ENCODE results near the gene ARFIP1. TPM values are rescaled to one million over a fixed set of nuclear protein-coding genes. Genes with fewer than 3 reads are reported as not detected.

ARFIP1 gene
- total and polyA plus RNA-seq, 2 of the 8 experiments (the other 6 are each of a cell fraction or from before 2014, with no cell fraction given), result 13.5 to 38.0 TPM

DNA sequence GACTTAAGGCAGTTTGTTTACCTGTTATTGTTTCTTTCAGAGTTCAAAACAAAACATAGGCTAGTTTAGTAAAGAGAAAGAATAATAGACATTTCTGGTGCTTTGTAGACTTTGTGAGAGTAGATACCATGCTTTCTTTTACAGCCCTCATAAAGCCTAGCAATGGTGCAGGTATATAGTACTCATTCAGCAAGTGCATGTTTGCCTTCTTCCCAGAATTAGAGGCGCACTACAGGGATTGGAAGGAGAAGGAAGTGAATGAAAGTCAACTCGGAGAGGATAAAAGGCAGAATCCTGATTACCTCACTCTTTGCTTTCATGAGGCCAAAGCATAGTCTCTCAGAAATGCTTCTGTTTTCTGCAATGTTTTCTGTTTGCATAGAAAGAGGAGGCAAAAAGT, 113.2 kb downstream of the ARFIP1 start (continued):
- TF ChIP-seq, protein P1, sequence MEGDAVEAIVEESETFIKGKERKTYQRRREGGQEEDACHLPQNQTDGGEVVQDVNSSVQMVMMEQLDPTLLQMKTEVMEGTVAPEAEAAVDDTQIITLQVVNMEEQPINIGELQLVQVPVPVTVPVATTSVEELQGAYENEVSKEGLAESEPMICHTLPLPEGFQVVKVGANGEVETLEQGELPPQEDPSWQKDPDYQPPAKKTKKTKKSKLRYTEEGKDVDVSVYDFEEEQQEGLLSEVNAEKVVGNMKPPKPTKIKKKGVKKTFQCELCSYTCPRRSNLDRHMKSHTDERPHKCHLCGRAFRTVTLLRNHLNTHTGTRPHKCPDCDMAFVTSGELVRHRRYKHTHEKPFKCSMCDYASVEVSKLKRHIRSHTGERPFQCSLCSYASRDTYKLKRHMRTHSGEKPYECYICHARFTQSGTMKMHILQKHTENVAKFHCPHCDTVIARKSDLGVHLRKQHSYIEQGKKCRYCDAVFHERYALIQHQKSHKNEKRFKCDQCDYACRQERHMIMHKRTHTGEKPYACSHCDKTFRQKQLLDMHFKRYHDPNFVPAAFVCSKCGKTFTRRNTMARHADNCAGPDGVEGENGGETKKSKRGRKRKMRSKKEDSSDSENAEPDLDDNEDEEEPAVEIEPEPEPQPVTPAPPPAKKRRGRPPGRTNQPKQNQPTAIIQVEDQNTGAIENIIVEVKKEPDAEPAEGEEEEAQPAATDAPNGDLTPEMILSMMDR (IDR thresholded peaks at IDR 0.05; ENCODE audit: control extremely low read depth in 1 of 3, insufficient read depth in 1 of 3, low read depth in 1 of 3, low read length in 3 of 3), result no peak
- TF ChIP-seq CHD2 (IDR thresholded peaks at IDR 0.05; ENCODE audit: low read length), result no peak
- TF ChIP-seq BRCA1 (IDR thresholded peaks at IDR 0.05; ENCODE audit: low read depth, low read length), result no peak
- no peak for TF ChIP-seq RXRA (IDR thresholded peaks at IDR 0.05; ENCODE audit: insufficient read depth, low read depth, low read length)
- no peak for TF ChIP-seq TCF12 (IDR thresholded peaks at IDR 0.05; ENCODE audit: low read depth, low read length)
- TF ChIP-seq SP1 (IDR thresholded peaks at IDR 0.05; ENCODE audit: low read depth, low read length), result no peak
- TF ChIP-seq CREB1 (IDR thresholded peaks at IDR 0.05), result no peak
- TF ChIP-seq CHD1 (IDR thresholded peaks at IDR 0.05; ENCODE audit: low read depth, low read length), result no peak
